Measurements from ENCODE around the gene PDPN. TPM values are rescaled to one million over a fixed set of nuclear protein-coding genes. Genes with fewer than 3 reads are reported as not detected.

Gene PDPN
- total RNA-seq, 1 experiment from 2014 or later: not detected

DNA sequence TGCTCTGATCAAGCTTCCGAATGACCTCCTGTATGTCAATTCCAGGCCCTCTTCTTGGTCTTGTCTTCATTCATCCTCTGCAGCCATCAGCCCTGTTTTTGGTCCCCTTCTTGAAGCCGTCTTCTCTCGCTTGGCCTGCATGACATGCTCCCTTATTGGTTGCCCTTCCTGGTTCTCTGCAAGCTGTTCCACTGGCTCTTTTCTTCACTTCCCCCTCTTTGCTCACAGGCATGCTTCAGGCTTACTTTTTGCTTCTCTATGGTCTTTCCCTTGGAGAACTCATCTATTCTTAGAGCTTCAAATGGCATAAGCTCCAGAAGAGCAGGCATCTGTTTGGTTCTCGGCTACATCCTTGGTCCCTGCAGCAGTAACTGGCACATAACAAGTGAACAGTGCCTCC, 38.8 kb downstream of the PDPN start:
- no peaks in the 10 kb centered on the region for H3K4me1 ChIP-seq (ENCODE audit: control insufficient read depth in 1 of 2, insufficient read depth in 2 of 2, low read length in 2 of 2)
- TF ChIP-seq, protein P1, sequence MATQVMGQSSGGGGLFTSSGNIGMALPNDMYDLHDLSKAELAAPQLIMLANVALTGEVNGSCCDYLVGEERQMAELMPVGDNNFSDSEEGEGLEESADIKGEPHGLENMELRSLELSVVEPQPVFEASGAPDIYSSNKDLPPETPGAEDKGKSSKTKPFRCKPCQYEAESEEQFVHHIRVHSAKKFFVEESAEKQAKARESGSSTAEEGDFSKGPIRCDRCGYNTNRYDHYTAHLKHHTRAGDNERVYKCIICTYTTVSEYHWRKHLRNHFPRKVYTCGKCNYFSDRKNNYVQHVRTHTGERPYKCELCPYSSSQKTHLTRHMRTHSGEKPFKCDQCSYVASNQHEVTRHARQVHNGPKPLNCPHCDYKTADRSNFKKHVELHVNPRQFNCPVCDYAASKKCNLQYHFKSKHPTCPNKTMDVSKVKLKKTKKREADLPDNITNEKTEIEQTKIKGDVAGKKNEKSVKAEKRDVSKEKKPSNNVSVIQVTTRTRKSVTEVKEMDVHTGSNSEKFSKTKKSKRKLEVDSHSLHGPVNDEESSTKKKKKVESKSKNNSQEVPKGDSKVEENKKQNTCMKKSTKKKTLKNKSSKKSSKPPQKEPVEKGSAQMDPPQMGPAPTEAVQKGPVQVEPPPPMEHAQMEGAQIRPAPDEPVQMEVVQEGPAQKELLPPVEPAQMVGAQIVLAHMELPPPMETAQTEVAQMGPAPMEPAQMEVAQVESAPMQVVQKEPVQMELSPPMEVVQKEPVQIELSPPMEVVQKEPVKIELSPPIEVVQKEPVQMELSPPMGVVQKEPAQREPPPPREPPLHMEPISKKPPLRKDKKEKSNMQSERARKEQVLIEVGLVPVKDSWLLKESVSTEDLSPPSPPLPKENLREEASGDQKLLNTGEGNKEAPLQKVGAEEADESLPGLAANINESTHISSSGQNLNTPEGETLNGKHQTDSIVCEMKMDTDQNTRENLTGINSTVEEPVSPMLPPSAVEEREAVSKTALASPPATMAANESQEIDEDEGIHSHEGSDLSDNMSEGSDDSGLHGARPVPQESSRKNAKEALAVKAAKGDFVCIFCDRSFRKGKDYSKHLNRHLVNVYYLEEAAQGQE (IDR thresholded peaks at IDR 0.05; ENCODE audit: low read depth): no peak
- TF ChIP-seq POLR2AphosphoS5 (IDR thresholded peaks at IDR 0.05; ENCODE audit: low read depth, low read length): no peak
- TF ChIP-seq, protein P2, sequence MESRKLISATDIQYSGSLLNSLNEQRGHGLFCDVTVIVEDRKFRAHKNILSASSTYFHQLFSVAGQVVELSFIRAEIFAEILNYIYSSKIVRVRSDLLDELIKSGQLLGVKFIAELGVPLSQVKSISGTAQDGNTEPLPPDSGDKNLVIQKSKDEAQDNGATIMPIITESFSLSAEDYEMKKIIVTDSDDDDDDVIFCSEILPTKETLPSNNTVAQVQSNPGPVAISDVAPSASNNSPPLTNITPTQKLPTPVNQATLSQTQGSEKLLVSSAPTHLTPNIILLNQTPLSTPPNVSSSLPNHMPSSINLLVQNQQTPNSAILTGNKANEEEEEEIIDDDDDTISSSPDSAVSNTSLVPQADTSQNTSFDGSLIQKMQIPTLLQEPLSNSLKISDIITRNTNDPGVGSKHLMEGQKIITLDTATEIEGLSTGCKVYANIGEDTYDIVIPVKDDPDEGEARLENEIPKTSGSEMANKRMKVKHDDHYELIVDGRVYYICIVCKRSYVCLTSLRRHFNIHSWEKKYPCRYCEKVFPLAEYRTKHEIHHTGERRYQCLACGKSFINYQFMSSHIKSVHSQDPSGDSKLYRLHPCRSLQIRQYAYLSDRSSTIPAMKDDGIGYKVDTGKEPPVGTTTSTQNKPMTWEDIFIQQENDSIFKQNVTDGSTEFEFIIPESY (IDR thresholded peaks at IDR 0.05; ENCODE audit: extremely low read depth, insufficient replicate concordance, low read length): no peak
- TF ChIP-seq YY1 (IDR thresholded peaks at IDR 0.05; ENCODE audit: extremely low read depth, insufficient replicate concordance, low read depth, low read length): no peak
- TF ChIP-seq, protein P3, sequence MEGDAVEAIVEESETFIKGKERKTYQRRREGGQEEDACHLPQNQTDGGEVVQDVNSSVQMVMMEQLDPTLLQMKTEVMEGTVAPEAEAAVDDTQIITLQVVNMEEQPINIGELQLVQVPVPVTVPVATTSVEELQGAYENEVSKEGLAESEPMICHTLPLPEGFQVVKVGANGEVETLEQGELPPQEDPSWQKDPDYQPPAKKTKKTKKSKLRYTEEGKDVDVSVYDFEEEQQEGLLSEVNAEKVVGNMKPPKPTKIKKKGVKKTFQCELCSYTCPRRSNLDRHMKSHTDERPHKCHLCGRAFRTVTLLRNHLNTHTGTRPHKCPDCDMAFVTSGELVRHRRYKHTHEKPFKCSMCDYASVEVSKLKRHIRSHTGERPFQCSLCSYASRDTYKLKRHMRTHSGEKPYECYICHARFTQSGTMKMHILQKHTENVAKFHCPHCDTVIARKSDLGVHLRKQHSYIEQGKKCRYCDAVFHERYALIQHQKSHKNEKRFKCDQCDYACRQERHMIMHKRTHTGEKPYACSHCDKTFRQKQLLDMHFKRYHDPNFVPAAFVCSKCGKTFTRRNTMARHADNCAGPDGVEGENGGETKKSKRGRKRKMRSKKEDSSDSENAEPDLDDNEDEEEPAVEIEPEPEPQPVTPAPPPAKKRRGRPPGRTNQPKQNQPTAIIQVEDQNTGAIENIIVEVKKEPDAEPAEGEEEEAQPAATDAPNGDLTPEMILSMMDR (IDR thresholded peaks at IDR 0.05 in 2 of 3, conservative IDR thresholded peaks at IDR 0.05 in 1 of 3; ENCODE audit: borderline replicate concordance in 1 of 3, insufficient read depth in 1 of 3, low read depth in 2 of 3, low read length in 2 of 3): no peak
- TF ChIP-seq ELF1 (IDR thresholded peaks at IDR 0.05; ENCODE audit: borderline replicate concordance, low read depth): no peak
- TF ChIP-seq RAD21 (IDR thresholded peaks at IDR 0.05; ENCODE audit: low read depth): no peak
- TF ChIP-seq SP1 (IDR thresholded peaks at IDR 0.05; ENCODE audit: low read depth): no peak
- no peak for TF ChIP-seq EZH2phosphoT487 (IDR thresholded peaks at IDR 0.05; ENCODE audit: borderline replicate concordance)
- TF ChIP-seq ZNF274 (IDR thresholded peaks at IDR 0.05; ENCODE audit: low read depth, low read length): no peak
- no peak for TF ChIP-seq ZFX (IDR thresholded peaks at IDR 0.05)
- no peak for TF ChIP-seq POLR2A (IDR thresholded peaks at IDR 0.05; ENCODE audit: borderline replicate concordance, extremely low read depth, insufficient read depth, insufficient read length)
- TF ChIP-seq EZH2 (IDR thresholded peaks at IDR 0.05): no peak
- no peak for TF ChIP-seq SRF (IDR thresholded peaks at IDR 0.05; ENCODE audit: low read depth)
- no peak for TF ChIP-seq SIN3A (IDR thresholded peaks at IDR 0.05; ENCODE audit: low read depth)
- TF ChIP-seq JUND (IDR thresholded peaks at IDR 0.05): no peak
- H3K27ac ChIP-seq (ENCODE audit: low read depth, low read length): no peak overlapping the region
- no peaks in the 10 kb centered on the region for H3K36me3 ChIP-seq (ENCODE audit: control insufficient read depth in 1 of 2, insufficient read depth in 2 of 2, low read length in 2 of 2)
- ChIA-PET CTCF (no interaction called here), POLR2A (no interaction called here), RAD21 (ENCODE audit: low non-redundant PET in 1 of 2, low total read pairs in 2 of 2, uncharacterized antibody in 2 of 2, unreplicated experiment in 2 of 2) (no interaction called here)
- no peaks in the 10 kb centered on the region for H3K27me3 ChIP-seq (ENCODE audit: insufficient read depth, low read length)
- intact Hi-C loops (cut with micrococcal nuclease): no loop called here
- no peaks in the 10 kb centered on the region for H4K20me1 ChIP-seq (ENCODE audit: insufficient read depth)
- no peaks in the 10 kb centered on the region for H3K9me3 ChIP-seq (ENCODE audit: control insufficient read depth in 1 of 2, insufficient read depth in 1 of 2, low read depth in 1 of 2, low read length in 2 of 2)
- no peak overlapping the region for H3K4me2 ChIP-seq (ENCODE audit: low read length)
- H2AFZ ChIP-seq (ENCODE audit: low read depth, low read length, poor library complexity, severe bottlenecking): no peak overlapping the region
- no TSS peak for BruUV-seq (replicated peaks)
- no peak for DNase-seq (ENCODE audit: low read depth, low spot score)
- no peak for ATAC-seq
- no peaks in the 10 kb centered on the region for H3K79me2 ChIP-seq (ENCODE audit: insufficient read depth, low read length)
- no peak overlapping the region for H3K9ac ChIP-seq (ENCODE audit: low read length)
- no peak overlapping the region for H3K4me3 ChIP-seq (replicated peaks in 1 of 2; ENCODE audit: low read depth in 1 of 2, low read length in 2 of 2)
- H3K9me2 ChIP-seq (ENCODE audit: insufficient read depth): no peaks in the 10 kb centered on the region

Data from HCT116 (cell line).